ENCODE data around the gene MLLT11.

MLLT11 gene, protein sequence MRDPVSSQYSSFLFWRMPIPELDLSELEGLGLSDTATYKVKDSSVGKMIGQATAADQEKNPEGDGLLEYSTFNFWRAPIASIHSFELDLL

DNA sequence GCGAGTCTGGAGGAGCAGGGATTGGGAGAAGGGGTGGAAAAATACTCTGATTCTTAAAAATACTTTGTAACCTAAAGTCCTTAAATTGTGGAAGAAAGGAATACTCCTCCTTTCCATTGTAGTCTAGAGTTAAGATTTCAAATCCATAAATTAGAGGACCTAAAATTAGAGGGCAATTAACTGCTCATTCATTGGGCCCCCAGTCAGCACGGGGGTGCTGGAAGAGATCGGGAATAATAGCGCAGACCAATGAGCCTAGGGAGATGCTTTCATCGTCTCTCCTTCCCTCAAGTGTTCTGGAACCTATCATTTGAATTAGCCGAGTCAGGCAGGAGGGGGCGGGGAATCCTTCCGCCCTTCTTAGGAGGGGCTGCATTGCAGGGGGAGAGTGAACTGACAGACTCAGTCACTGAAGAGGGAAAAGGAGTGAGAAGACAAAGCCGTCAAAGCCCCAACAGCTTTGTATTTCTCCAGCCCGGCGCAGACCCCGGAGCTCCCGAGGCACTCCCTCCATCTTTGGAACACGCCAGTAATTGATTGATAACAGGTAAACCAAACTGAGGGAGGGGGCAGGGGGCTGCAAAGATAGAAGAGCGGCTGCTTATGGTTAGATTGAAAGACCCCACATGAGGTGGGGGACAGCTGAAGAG lies at the start of gene MLLT11:
MLLT11 (plus strand) TSS at position 391 of the 650 bp plus-strand sequence. CDS start 6,828 bp downstream, outside the sequence.
- H3K4me3 ChIP-seq (ENCODE audit: low read depth, low read length): peak within 1 kb of the TSS; percentile 99
- peak; percentile 85 for DNase-seq (ENCODE audit: low read depth)
- TF ChIP-seq POLR2A (IDR thresholded peaks at IDR 0.05; ENCODE audit: extremely low read depth, insufficient read length): peak; percentile 17
- TF ChIP-seq, protein P1, sequence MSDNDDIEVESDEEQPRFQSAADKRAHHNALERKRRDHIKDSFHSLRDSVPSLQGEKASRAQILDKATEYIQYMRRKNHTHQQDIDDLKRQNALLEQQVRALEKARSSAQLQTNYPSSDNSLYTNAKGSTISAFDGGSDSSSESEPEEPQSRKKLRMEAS (IDR thresholded peaks at IDR 0.05; ENCODE audit: low read depth, low read length): no peak
- TF ChIP-seq, protein P2, sequence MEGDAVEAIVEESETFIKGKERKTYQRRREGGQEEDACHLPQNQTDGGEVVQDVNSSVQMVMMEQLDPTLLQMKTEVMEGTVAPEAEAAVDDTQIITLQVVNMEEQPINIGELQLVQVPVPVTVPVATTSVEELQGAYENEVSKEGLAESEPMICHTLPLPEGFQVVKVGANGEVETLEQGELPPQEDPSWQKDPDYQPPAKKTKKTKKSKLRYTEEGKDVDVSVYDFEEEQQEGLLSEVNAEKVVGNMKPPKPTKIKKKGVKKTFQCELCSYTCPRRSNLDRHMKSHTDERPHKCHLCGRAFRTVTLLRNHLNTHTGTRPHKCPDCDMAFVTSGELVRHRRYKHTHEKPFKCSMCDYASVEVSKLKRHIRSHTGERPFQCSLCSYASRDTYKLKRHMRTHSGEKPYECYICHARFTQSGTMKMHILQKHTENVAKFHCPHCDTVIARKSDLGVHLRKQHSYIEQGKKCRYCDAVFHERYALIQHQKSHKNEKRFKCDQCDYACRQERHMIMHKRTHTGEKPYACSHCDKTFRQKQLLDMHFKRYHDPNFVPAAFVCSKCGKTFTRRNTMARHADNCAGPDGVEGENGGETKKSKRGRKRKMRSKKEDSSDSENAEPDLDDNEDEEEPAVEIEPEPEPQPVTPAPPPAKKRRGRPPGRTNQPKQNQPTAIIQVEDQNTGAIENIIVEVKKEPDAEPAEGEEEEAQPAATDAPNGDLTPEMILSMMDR (IDR thresholded peaks at IDR 0.05; ENCODE audit: low read depth, low read length): peak; percentile 9
- TF ChIP-seq MYC (IDR thresholded peaks at IDR 0.05; ENCODE audit: low read depth, low read length): 0 out of 2 replicates have a peak, but pooled peaks have one; percentile 12

DNA sequence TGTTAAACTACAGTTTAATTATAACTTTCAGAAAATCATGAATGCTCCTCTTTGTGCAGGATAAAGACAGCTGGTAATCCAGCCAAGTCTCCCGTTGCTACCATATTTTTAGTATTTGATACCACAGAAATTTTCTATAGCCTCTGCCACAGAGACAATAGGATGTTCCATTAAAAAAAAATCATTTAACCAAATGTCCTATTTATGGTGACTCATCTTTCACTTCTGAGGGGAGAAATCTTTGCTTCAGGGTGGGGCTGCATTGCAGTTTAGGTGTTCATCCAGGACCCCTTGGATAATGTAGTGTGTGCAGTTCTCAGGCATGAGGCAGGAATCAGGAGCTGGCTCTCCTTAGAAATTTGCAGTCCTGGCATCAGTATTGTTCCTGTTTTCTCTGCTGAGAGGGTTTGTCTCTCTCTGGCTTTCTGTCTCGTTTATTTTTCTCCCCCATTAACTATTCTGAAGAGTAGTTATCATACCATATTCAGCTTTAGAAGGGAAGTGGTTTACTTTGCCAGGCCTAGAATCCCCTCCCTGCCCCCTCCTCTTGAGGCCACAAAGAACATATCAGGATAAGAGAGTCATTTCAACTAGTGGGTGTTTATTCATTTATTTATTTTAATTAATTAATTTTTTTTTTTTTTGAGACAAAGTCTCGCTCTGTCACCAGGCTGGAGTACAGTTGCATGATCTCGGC lies 48.9 kb upstream of the MLLT11 start:
- no peak overlapping the region for H3K4me3 ChIP-seq (ENCODE audit: low read depth, low read length)
- TF ChIP-seq, protein P2 (IDR thresholded peaks at IDR 0.05; ENCODE audit: low read depth, low read length): no peak
- no peak for TF ChIP-seq POLR2A (IDR thresholded peaks at IDR 0.05; ENCODE audit: extremely low read depth, insufficient read length)
- TF ChIP-seq, protein P1 (IDR thresholded peaks at IDR 0.05; ENCODE audit: low read depth, low read length): no peak
- TF ChIP-seq MYC (IDR thresholded peaks at IDR 0.05; ENCODE audit: low read depth, low read length): no peak
- DNase-seq (ENCODE audit: low read depth): peak; percentile 23

DNA sequence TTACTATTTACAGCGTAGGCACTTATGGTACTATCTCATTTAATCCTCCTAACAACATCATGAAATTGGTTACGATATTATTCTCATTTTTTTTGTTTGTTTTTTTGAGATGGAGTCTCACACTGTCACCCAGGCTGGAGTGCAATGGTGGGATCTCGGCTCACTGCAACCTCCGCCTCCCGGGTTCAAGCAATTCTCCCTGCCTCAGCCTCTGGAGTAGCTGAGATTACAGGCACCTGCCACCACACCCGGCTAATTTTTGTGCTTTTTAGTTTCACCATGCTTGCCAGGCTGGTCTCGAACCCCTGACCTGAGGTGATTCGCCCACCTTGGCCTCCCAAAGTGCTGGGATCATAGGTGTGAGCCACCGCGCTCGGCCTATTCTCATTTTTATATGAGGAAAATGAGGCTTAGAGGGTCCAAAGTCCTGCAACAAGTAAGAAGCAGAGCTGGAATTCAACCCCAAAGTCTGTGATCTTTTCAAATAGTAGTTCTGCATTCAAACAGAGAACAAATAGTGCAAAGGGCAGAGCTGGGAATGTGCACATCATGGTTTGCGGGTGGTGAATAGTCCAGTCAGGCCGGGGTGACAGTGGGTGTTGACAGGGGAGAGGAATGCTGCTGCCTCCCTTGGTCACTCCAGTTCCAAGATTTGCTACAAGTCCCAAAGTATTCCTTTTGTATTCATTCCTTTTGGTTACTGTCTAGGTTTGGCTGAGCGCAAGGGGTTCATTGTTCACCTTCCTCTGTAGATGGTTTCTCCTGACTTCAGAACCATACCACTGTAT lies 47.3 kb upstream of the MLLT11 start:
- DNase-seq (ENCODE audit: low read depth): no peak
- TF ChIP-seq MYC (IDR thresholded peaks at IDR 0.05; ENCODE audit: low read depth, low read length) (no peak), POLR2A (IDR thresholded peaks at IDR 0.05; ENCODE audit: extremely low read depth, insufficient read length) (no peak)
- TF ChIP-seq, protein P1 (IDR thresholded peaks at IDR 0.05; ENCODE audit: low read depth, low read length): no peak
- TF ChIP-seq, protein P2 (IDR thresholded peaks at IDR 0.05; ENCODE audit: low read depth, low read length): no peak
- no peak overlapping the region for H3K4me3 ChIP-seq (ENCODE audit: low read depth, low read length)

DNA sequence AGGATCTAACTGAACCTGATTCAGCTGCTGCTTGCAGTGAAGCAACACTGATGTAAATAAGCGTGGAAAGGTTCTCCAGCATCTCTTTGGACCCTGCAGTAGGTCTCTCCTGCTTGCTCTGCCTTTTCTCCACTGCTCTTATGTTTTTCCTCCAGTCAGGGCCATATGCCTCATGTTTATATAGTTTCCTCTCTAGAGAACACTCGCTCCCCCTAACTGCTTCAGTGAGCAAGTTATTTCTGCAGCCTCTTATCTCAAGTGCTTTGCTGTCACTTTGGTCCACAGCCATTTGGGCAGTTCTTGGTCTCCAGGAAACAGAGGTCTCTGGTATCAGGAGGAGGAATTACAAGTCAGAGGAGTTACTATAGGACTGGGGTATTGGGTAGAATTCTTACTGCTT lies 46.7 kb upstream of the MLLT11 start:
- DNase-seq (ENCODE audit: low read depth): no peak
- no peak overlapping the region for H3K4me3 ChIP-seq (ENCODE audit: low read depth, low read length)
- no peak for TF ChIP-seq POLR2A (IDR thresholded peaks at IDR 0.05; ENCODE audit: extremely low read depth, insufficient read length)
- no peak for TF ChIP-seq MYC (IDR thresholded peaks at IDR 0.05; ENCODE audit: low read depth, low read length)
- TF ChIP-seq, protein P2 (IDR thresholded peaks at IDR 0.05; ENCODE audit: low read depth, low read length): no peak
- TF ChIP-seq, protein P1 (IDR thresholded peaks at IDR 0.05; ENCODE audit: low read depth, low read length): no peak

DNA sequence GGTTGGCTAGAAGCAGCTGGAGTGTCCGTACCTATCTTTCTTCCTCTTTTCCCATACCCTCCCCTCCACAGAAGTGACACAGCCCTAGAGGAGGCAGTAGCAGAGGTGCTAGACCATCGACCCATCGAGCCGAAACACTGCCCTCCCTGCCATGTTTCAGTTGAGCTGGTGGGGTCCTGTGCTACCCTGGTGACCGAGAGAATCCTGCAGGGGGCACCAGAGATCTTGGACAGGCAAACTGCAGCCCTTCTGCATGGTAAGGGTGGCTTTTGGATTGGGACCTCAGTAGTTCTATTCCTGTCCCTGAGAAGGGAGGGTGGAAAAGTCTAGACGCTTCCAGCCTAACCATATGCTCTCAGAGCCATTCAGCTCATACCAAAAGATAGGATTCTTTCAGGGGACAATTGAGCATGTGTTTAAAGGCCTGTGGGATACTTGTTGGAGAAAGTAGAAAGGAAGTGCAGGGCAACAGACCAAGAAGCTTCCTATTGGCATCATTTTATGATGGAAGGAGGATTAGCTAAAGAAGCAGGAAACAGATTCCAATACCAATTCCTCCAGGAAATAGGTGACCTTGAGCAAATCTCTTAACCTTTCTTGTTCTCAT lies 35.6 kb upstream of the MLLT11 start:
- H3K4me3 ChIP-seq (ENCODE audit: low read depth, low read length): no peak overlapping the region
- TF ChIP-seq, protein P2 (IDR thresholded peaks at IDR 0.05; ENCODE audit: low read depth, low read length): peak; percentile 86
- no peak for TF ChIP-seq POLR2A (IDR thresholded peaks at IDR 0.05; ENCODE audit: extremely low read depth, insufficient read length)
- peak; percentile 83 for DNase-seq (ENCODE audit: low read depth)
